Measurements from ENCODE around the gene GNL1.
"Not testable (repeated sequence)": the region's sequence is repeated elsewhere in the genome, so short reads cannot be mapped to it uniquely, and the experiment has no call there.

The GNL1 gene

DNA sequence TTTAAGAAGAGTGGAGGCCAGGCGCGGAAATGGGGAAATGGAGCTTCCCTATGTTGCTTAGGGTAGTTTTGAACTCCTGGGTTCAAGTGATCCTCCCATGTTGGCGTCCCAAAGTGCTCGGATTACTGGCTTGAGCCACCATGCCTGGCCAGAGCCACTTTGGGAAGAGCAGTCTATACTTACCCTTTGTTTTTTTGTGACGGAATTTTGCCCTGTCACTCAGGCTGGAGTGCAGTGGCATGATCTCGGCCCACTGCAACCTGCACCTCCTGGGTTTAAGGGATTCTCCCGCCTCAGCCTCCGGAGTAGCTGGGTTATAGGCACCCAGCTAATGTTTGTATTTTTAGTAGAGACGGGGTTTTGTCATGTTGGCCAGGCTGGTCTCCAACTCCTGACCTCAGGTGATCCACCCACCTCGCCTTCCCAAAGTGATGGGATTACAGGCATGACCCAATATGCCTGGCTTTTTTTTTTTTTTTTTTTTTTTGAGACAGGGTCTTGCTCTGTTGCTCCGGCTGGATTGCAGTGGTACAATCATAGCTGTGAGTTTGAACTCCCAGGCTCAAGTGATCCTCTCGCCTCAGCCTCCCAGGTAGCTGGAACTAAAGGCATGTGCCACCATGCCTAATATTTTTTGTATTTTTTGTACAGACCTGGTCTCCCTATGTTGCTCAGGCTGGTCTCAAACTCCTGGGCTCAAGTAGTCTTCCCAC is 42.8 kb upstream of the GNL1 start:
- DNase-seq (ENCODE audit: insufficient read length, low spot score) (no peak), FAIRE-seq (no peak)
- no peak for TF ChIP-seq CTCF (IDR thresholded peaks at IDR 0.05; ENCODE audit: insufficient read depth, missing control alignments)

GRCh38 chr6:30597315-30598144 is 41.2 kb upstream of the GNL1 start:
- TF ChIP-seq CTCF (IDR thresholded peaks at IDR 0.05; ENCODE audit: insufficient read depth, missing control alignments) = peak; percentile 77
- FAIRE-seq = not testable (repeated sequence)
- DNase-seq (ENCODE audit: insufficient read length, low spot score) = peak; percentile 67

- DNase-seq (ENCODE audit: insufficient read length, low spot score) (no peak), FAIRE-seq (no peak)
- no peak for TF ChIP-seq CTCF (IDR thresholded peaks at IDR 0.05; ENCODE audit: insufficient read depth, missing control alignments)
These were observed 36.0 kb upstream of the GNL1 start for GRCh38 chr6:30592287-30592686.

- no peak for TF ChIP-seq CTCF (IDR thresholded peaks at IDR 0.05; ENCODE audit: insufficient read depth, missing control alignments)
- no peak for FAIRE-seq
- DNase-seq (ENCODE audit: insufficient read length, low spot score) = no peak
These were observed 34.7 kb upstream of the GNL1 start for GRCh38 chr6:30591008-30591407.

DNA sequence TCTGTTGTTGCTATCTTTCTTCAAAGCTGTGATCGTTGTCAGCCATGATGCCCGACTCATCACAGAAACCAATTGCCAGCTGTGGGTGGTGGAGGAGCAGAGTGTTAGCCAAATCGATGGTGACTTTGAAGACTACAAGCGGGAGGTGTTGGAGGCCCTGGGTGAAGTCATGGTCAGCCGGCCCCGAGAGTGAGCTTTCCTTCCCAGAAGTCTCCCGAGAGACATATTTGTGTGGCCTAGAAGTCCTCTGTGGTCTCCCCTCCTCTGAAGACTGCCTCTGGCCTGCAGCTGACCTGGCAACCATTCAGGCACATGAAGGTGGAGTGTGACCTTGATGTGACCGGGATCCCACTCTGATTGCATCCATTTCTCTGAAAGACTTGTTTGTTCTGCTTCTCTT is 34.2 kb upstream of the GNL1 start:
- FAIRE-seq = no peak
- no peak for TF ChIP-seq CTCF (IDR thresholded peaks at IDR 0.05; ENCODE audit: insufficient read depth, missing control alignments)
- no peak for DNase-seq (ENCODE audit: insufficient read length, low spot score)

DNA sequence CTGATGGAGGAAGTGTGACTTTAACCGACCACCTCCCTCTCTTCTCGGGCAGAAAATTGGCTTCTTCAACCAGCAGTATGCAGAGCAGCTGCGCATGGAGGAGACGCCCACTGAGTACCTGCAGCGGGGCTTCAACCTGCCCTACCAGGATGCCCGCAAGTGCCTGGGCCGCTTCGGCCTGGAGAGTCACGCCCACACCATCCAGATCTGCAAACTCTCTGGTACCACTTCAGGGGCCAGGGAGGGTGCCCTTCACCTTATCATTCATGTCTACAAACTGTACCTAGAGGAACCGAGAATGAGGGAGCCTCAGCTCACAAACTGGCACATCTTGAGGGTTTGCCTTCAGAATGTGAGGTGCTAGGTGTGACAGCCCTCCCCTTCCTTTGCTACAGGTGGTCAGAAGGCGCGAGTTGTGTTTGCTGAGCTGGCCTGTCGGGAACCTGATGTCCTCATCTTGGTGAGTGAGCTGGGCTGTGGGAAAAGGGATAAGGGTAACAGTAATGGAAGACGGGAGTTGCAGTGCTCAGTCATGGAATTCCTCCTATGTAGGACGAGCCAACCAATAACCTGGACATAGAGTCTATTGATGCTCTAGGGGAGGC is 33.6 kb upstream of the GNL1 start:
- TF ChIP-seq CTCF (IDR thresholded peaks at IDR 0.05; ENCODE audit: insufficient read depth, missing control alignments) = no peak
- DNase-seq (ENCODE audit: insufficient read length, low spot score) = no peak
- no peak for FAIRE-seq
